Activated naive CD8-positive, alpha-beta T cell treated with anti-CD3 and anti-CD28 coated beads for 36 hours (primary cell): Measurements from ENCODE around the gene GALNT16. TPM values are rescaled to one million over a fixed set of nuclear protein-coding genes. Genes with fewer than 3 reads are reported as not detected.
"Not testable (repeated sequence)": the region's sequence is repeated elsewhere in the genome, so short reads cannot be mapped to it uniquely, and the experiment has no call there.

Experiments used
- DNase-seq: peaks from one replicate; pipeline ENCODE4 v3.0.0; 2021
- H3K27ac Mint-ChIP-seq: one replicate; pipeline ENCODE4 v1.8.0; 2022; ENCODE audit warnings: mild to moderate bottlenecking, moderate library complexity, mixed read lengths
- H3K27me3 Mint-ChIP-seq: one replicate; pipeline ENCODE4 v1.8.0; 2022; ENCODE audit warnings: mild to moderate bottlenecking, mixed read lengths
- H3K36me3 Mint-ChIP-seq: one replicate; pipeline ENCODE4 v1.8.0; 2021; ENCODE audit warnings: mild to moderate bottlenecking, mixed read lengths
- H3K4me1 Mint-ChIP-seq: one replicate; pipeline ENCODE4 v1.8.0; 2021; ENCODE audit warnings: mixed read lengths
- H3K4me3 Mint-ChIP-seq: one replicate; pipeline ENCODE4 v1.8.0; 2022; ENCODE audit warnings: mild to moderate bottlenecking, moderate library complexity, mixed read lengths
- H3K9me3 Mint-ChIP-seq: one replicate; pipeline ENCODE4 v1.8.0; 2022; ENCODE audit warnings: mixed read lengths
- total RNA-seq, 2 experiments: library from RNA; stranded (reverse); gene quantifications; one replicate each; pipeline ENCODE4 v1.2.3, GENCODE V29; 2021

GALNT16 gene
- total RNA-seq, 2 experiments from 2014 or later, result 0.50 to 0.56 TPM

DNA sequence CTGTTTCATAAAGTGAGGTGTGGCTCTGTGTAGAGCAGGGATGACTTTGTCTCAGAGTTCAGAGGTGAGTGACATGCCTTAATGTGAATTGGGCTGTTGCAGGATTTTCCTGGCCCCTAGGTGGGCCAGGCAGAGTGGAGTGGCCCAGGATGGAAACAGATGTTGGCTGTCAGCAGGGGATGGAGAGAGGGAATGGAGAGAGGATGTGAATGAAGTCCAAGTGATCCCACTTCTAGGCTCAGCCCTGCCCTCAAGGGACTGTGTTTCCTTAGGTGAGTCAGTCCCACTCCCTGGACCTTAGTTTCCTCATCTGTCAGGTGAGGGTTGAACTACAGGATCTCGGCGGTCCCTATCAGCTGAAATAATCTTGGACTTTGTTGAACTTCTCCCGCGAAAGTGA is 7.5 kb downstream of the GALNT16 start:
- H3K27ac Mint-ChIP-seq, result no peak overlapping the region

DNA sequence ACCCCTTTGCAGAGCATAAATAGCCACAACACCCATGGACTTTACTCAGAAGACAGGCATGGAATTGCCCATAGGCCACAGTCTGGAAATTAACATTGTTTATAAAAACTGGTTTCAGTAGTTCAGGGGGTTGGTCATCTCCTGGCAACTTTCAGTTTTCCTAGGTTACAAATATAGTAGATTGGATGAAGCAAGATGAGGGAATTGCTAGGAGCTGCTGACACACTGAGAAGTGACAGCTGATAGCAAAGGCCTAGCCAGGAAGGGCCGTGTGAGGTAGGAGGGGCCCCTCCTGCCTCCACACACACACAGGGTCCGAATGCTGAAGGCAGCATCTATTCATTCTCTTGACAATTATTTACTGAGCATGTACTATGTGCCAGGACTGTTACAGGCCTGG is 8.3 kb downstream of the GALNT16 start:
- Mint-ChIP-seq H3K27me3 (peaks cover 6% of the 10 kb centered on the region), H3K27ac (no peak overlapping the region), H3K4me3 (no peak overlapping the region), H3K4me1 (no peaks in the 10 kb centered on the region), H3K9me3 (no peaks in the 10 kb centered on the region), H3K36me3 (no peaks in the 10 kb centered on the region)
- no peak for DNase-seq

More for the DNA sequence above, 7.5 kb downstream of the GALNT16 start:
- Mint-ChIP-seq H3K36me3 (no peaks in the 10 kb centered on the region), H3K4me1 (no peaks in the 10 kb centered on the region), H3K4me3 (no peak overlapping the region), H3K27me3 (peaks cover 13% of the 10 kb centered on the region), H3K9me3 (no peaks in the 10 kb centered on the region)
- DNase-seq, result no peak

DNA sequence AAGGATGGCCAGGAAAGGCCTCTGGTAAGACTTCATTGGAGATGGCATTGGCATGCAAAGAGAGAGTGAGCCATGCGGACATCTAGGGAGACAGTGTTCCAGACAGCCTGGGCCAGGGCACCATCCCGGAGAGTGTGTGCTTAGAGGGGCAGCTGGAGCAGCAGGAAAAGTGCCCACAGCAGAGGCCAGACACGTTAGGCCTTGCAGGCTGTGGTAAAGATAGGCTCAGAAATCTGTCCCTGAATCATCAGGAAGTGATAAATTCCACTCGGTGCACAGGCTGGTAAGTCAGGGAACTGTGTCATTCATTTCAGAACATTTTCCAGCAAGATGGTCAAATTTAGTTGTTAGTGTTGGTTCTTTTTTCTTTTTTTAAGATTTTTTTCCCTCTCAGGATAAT is 8.8 kb downstream of the GALNT16 start:
- Mint-ChIP-seq H3K9me3 (no peaks in the 10 kb centered on the region), H3K4me3 (no peak overlapping the region), H3K27ac (no peak overlapping the region)

DNA sequence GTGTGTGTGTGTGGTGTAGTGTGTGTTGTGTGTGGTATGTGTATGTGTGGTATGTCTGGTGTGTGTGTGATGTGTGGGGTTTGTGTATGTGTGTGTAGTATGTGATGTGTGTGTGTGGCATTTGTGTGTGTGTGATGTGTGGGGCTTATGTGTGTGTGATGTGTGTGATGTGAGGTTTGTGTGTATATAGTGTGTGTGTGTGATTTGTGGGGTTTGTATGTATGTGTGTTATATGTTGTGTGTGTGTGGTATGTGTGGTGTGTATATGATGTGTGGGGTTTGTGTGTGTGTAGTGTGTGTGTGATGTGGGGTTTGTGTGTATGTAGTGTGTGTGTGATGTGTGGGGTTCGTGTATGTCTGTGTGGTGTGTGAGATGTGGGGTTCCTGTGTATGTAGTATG is 9.4 kb downstream of the GALNT16 start:
- H3K9me3 Mint-ChIP-seq, result no peaks in the 10 kb centered on the region
- no peak for DNase-seq
- H3K27ac Mint-ChIP-seq, result no peak overlapping the region
- no peaks in the 10 kb centered on the region for H3K27me3 Mint-ChIP-seq
- no peak overlapping the region for H3K4me3 Mint-ChIP-seq
- no peaks in the 10 kb centered on the region for H3K4me1 Mint-ChIP-seq
- H3K36me3 Mint-ChIP-seq, result no peaks in the 10 kb centered on the region

More for the DNA sequence above, 8.8 kb downstream of the GALNT16 start:
- peaks cover under 1% of the 10 kb centered on the region for H3K27me3 Mint-ChIP-seq
- DNase-seq, result no peak
- no peaks in the 10 kb centered on the region for H3K4me1 Mint-ChIP-seq
- no peaks in the 10 kb centered on the region for H3K36me3 Mint-ChIP-seq

DNA sequence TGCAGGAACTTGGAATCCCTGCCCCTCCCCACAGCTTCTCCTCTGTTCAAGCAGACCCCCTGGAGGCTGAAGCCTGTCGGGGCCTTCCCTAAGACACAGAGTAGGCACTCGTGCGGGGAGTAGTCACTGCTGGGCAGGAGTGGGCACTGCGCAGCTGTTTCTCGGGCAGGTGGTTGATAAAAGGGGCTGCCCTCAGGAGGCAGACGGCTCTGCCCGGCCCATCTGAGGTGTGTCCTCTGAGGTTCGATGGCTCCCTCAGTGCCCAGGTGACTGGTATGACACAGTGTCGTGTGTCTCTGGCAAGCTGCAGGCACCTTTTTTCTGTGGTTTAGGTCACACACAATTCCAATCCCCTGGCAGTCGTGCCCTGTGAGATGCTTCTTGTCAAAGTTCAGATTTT is 10.1 kb downstream of the GALNT16 start:
- Mint-ChIP-seq H3K4me3 (no peak overlapping the region), H3K4me1 (no peaks in the 10 kb centered on the region), H3K27me3 (no peaks in the 10 kb centered on the region), H3K27ac (no peak overlapping the region), H3K9me3 (no peaks in the 10 kb centered on the region), H3K36me3 (no peaks in the 10 kb centered on the region)
- no peak for DNase-seq

DNA sequence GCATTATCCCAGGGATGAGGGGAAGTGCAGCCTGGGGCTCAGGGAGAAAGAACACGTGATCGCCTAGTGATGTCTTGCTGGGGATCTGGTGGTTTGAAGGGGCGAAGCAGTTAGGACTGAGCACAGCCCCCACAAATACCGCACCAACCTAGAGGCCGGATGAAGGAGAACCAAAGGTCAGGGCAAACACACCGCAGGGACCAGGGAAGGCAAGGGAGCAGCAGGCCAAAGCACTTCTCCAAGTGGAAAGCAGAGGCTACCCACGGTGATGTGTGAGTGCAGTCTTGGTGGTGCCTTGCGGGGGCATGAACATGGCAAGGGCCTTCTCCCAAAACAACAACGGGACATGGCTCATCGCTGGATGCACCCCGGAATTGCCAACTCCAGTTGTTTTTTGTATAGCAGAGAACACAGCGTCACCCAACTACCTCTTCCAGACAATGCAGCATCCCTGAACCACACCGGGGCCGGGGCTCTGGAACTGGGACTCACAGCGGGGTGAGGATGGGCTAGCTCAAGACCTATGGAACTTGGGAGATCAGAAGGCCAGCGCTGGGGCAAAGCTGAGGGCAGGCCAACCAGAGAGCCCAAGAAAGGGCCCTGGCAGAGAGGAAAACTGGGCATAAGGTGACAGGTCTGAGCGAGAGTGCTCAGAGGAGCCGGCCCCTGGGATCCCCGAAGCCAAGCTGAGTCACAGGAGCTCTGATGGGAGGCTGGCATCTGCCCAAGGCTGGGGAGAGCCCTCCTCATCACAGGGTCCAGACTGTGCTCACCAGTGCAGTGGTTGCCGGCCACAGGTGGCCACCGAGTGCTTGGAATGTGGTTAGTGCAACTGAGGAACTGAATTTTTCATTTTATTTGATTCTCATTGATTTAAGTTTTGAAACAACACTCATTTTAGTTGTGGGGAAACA is 11.1 kb downstream of the GALNT16 start:
- Mint-ChIP-seq H3K27me3 (no peaks in the 10 kb centered on the region), H3K4me1 (no peaks in the 10 kb centered on the region), H3K9me3 (no peaks in the 10 kb centered on the region), H3K27ac (no peak overlapping the region), H3K36me3 (no peaks in the 10 kb centered on the region), H3K4me3 (no peak overlapping the region)
- DNase-seq, result no peak

DNA sequence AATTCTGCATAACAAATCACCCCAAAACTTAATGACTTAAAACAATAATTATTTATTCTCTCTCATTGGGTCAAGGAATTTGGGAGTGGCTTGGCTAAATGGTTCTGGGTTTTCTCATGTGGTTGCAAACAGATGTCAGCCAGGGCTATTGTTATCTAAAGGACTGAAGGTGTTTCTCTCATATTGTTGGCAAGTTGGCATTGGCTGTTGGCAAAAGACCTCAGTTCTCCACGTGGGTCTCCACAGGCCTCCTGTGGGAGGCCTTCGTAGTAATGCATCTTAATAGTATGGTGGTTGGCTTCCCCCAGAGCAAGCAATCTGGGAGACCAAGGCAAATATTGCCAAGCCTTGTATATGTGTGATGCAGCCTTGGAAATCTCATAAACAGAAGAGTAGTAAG is 14.4 kb downstream of the GALNT16 start:
- Mint-ChIP-seq H3K36me3 (no peaks in the 10 kb centered on the region), H3K4me3 (no peak overlapping the region), H3K27me3 (no peaks in the 10 kb centered on the region), H3K27ac (no peak overlapping the region), H3K4me1 (no peaks in the 10 kb centered on the region), H3K9me3 (no peaks in the 10 kb centered on the region)
- no peak for DNase-seq

DNA sequence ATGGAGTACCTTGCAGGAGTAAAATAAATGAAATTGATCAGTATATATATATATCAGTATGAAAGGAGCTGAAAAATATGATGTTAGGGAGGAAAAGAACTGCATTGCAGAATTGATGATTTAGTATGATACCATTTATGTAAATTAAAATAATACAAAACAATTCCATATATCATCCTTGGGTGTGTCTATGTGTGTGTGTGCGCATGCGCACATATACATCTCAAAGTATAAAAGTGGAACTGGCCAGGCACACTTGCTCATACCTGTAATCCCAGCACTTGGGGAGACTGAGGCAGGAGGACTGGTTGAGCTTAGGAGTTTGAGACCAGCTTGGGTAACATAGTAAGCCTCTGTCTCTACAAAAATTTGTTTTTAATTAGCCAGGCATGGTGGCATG is 15.4 kb downstream of the GALNT16 start:
- Mint-ChIP-seq H3K9me3 (no peaks in the 10 kb centered on the region), H3K27ac (no peak overlapping the region), H3K4me1 (no peaks in the 10 kb centered on the region), H3K4me3 (no peak overlapping the region), H3K27me3 (no peaks in the 10 kb centered on the region), H3K36me3 (no peaks in the 10 kb centered on the region)
- no peak for DNase-seq

DNA sequence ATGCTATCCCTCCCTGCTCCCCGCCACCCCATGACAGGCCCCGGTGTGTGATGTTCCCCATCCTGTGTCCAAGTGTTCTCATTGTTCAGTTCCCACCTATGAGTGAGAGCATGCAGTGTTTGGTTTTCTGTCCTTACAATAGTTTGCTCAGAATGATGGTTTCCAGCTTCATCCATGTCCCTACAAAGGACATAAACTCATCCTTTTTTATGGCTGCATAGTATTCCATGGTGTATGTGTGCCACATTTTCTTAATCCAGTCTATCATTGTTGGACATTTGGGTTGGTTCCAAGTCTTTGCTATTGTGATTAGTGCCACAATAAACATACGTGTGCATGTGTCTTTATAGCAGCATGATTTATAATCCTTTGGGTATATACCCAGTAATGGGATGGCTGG is 17.4 kb downstream of the GALNT16 start:
- H3K9me3 Mint-ChIP-seq, H3K27ac Mint-ChIP-seq, H3K4me3 Mint-ChIP-seq, DNase-seq, H3K4me1 Mint-ChIP-seq, H3K27me3 Mint-ChIP-seq, H3K36me3 Mint-ChIP-seq: not testable (repeated sequence)

DNA sequence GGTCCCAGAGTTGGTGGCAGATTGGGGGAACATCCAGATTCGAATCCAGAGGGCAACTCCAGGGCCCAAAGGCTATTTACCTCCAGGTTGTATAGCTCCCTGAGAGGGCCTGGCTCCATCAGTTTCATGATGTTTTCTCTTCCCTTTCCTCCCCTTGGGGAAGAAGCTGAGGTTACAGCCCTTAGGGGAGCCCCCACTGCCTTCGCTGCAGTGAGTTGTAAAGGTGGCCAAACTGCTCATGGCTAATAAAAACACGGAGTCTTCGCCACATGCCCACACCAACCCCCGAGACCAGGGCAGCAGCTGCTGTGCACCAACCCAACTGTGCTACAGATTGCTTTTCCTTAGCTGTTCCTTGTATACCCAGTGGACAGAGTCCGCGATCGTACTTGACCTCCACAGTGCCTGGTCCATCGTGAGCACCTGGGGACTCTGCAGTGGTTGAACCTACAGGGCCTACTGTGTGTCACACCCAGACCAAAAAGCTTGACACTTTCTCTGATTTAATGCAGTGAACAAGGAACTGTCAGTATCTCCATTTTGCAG is 20.9 kb downstream of the GALNT16 start:
- peaks cover 4% of the 10 kb centered on the region for H3K27me3 Mint-ChIP-seq
- H3K9me3 Mint-ChIP-seq, result no peaks in the 10 kb centered on the region
- no peak overlapping the region for H3K27ac Mint-ChIP-seq
- no peaks in the 10 kb centered on the region for H3K36me3 Mint-ChIP-seq
- no peak overlapping the region for H3K4me3 Mint-ChIP-seq
- no peaks in the 10 kb centered on the region for H3K4me1 Mint-ChIP-seq
- no peak for DNase-seq

DNA sequence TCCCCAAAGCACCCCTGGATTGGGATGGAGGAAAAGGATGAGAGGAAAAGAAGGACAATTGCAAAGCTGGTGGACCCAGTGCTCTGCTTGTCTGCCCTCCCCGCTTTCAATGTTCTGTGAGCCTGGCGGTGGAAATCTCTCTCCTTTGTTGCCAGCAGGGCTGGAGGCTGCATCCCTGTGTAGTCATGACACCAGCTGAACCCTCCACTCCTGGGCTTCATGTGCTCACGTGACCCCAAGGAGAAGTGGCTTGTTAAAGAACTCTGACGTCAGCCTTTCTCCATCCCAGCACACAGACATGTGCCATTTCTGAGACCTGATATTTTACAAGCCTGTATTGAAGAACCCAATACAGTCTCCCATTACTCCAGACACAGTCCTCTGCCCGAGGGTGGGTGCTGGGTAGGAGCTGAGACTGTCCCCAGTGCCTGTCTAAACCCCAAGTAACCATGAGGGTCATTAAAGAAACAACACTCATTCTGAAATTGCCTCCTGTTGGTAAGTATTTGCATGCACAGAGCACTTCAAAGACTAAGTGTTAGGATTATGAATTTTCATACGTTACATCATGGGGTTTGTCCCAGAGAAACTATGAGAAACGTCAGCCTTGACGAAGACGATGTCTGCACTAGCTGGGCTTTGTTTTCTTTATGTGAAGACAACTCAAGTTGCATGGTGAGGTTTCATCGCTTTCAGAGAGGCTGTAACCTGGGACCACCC is 21.7 kb downstream of the GALNT16 start:
- Mint-ChIP-seq H3K36me3 (no peaks in the 10 kb centered on the region), H3K27me3 (peaks cover 4% of the 10 kb centered on the region), H3K9me3 (no peaks in the 10 kb centered on the region), H3K27ac (no peak overlapping the region), H3K4me1 (no peaks in the 10 kb centered on the region), H3K4me3 (no peak overlapping the region)
- DNase-seq, result no peak

DNA sequence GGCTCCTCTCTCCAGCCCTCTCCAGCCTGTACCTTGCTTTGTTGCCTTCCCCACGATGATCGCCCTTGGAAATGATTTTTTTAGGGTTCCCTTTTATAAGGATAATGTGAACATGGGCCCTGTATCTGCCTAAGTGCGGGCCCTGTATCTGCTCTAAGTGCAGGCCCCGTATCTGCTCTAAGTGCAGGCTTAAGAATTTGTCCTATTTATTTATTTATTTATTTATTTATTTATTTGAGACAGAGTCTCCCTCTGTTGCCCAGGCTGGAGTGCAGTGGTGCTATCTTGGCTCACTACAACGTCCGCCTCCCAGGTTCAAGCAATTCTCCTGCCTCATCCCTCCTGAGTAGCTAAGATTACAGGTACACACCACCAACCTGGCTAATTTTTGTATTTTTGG is 22.5 kb downstream of the GALNT16 start:
- H3K4me1 Mint-ChIP-seq, result no peaks in the 10 kb centered on the region
- no peak overlapping the region for H3K27ac Mint-ChIP-seq
- no peak for DNase-seq
- peaks cover 4% of the 10 kb centered on the region for H3K27me3 Mint-ChIP-seq
- H3K36me3 Mint-ChIP-seq, result no peaks in the 10 kb centered on the region
- no peak overlapping the region for H3K4me3 Mint-ChIP-seq
- no peaks in the 10 kb centered on the region for H3K9me3 Mint-ChIP-seq

DNA sequence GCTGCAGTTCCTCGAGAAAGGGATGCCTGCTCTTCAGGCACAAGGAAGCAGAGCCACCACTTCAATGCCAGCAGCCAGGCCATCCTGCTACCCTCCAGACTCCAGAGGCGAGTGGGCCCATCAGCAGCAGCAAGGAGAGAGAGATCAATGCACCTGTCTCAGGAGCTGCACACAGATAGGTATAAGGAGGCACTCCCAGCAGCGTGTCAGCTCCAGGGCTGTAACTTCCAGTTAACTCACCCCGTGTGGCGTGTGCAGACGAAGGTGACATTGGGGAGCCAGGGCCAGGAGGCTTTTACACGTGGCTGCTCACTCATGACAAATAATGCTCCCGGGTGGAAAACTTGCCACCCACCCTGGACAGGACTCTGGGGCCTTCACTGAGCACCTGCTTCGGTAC is 24.2 kb downstream of the GALNT16 start:
- DNase-seq, result no peak
- Mint-ChIP-seq H3K36me3 (no peaks in the 10 kb centered on the region), H3K27me3 (peaks cover 4% of the 10 kb centered on the region), H3K4me3 (no peak overlapping the region), H3K4me1 (no peaks in the 10 kb centered on the region), H3K9me3 (no peaks in the 10 kb centered on the region), H3K27ac (no peak overlapping the region)

DNA sequence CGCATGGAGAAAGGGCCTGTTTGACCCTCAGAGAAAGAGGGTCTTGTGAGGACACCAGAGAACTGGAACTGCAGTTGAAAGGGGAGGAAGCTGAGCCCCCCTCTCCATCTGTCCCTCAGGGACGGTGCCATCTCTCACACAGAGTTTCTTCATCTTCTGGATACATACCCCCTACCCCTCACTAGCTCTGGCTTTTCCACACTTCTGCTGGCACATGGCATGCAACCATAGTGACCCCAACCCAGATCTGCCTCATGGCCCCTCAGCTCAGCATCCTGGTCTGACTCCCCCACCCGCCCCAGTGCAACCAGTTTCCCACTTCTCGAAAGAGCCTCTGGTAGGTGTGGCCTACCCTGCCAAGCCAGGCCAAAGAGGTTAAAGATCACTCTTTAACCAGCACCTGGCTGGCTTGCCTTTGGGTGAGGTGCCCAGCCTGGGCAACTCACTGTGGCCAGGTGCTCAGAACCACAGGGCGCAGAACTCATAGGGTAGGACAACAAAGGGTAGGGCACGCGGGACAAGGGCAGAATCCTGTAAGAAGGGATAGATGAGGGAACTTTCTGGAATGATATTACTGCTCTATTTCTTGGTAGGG is 25.8 kb downstream of the GALNT16 start:
- Mint-ChIP-seq H3K4me1 (no peaks in the 10 kb centered on the region), H3K27ac (no peak overlapping the region), H3K9me3 (no peaks in the 10 kb centered on the region), H3K36me3 (no peaks in the 10 kb centered on the region), H3K4me3 (no peak overlapping the region), H3K27me3 (peaks cover 4% of the 10 kb centered on the region)
- DNase-seq, result no peak
